GM12878 (cell line): Measurements from ENCODE around the gene DNAJC6. TPM values are rescaled to one million over a fixed set of nuclear protein-coding genes. Genes with fewer than 3 reads are reported as not detected.

Experiments
- ATAC-seq: fragments of 200-7000 bp; cut with Tn5 transposase; 3 replicates; pipeline ENCODE4 v1.9.1; 2020; ENCODE audit warnings: mild to moderate bottlenecking, moderate library complexity
- BruUV-seq: library from RNA; stranded (reverse); fragments of 400-500 nt; replicated peaks from 2 replicates; lab custom pipeline; 2021; lab: Mats Ljungman, UMichigan
- CTCF ChIA-PET: fragments of 300-600 bp; sonication (Branson Sonifier 250); formaldehyde crosslinking; extraction: SDS; loops from one replicate; lab custom pipeline; 2021; ENCODE audit warnings: inconsistent platforms; lab: Yijun Ruan, JAX
- POLR2A ChIA-PET: fragments of 350-600 bp; formaldehyde crosslinking; extraction: SDS; loops from one replicate; lab custom pipeline; 2021; ENCODE audit warnings: inconsistent platforms; lab: Charles Lee
- RAD21 ChIA-PET: fragments of 300-600 bp; sonication (Branson Sonifier 250); formaldehyde crosslinking; loops from one replicate; lab custom pipeline; 2023; ENCODE audit warnings: antibody characterized with exemption; ENCODE audit not compliant: unreplicated experiment; lab: Charles Lee
- SMC1A ChIA-PET: fragments of 300-600 bp; sonication (Branson Sonifier 250); formaldehyde crosslinking; loops from one replicate; lab custom pipeline; 2023; ENCODE audit not compliant: unreplicated experiment, uncharacterized antibody; lab: Charles Lee
- DNase-seq: peaks from one replicate; pipeline ENCODE4 v3.0.0-alpha.2; 2011; ENCODE audit warnings: low read depth, low spot score
- FAIRE-seq: peaks from 3 replicates; lab custom pipeline; 2011; peaks lifted over from hg19 to GRCh38; lab: Jason Lieb, UNC
- H2AFZ ChIP-seq: 2 replicates; pipeline ENCODE4 v1.6.0; 2011; ENCODE audit warnings: low read depth, low read length, control low read depth; ENCODE audit not compliant: control insufficient read depth
- H3K27ac ChIP-seq: 2 replicates; pipeline ENCODE4 v1.5.1; 2011; ENCODE audit warnings: control low read depth; ENCODE audit not compliant: control insufficient read depth, insufficient read depth
- H3K27me3 ChIP-seq, 2 experiments: replicated peaks in 1 of 2; 2 replicates each; pipeline versions ENCODE4 v1.6.0 to v1.6.1; 2011; ENCODE audit warnings: low read length in 1 of 2; ENCODE audit not compliant: control insufficient read depth in 2 of 2, insufficient read depth in 2 of 2
- H3K36me3 ChIP-seq, 2 experiments: 2 replicates each; pipeline ENCODE4 v1.5.1; 2011; ENCODE audit warnings: low read length in 1 of 2; ENCODE audit not compliant: control insufficient read depth in 2 of 2, insufficient read depth in 2 of 2
- H3K4me1 ChIP-seq: 2 replicates; pipeline ENCODE4 v1.6.1; 2011; ENCODE audit warnings: mild to moderate bottlenecking, low read length, moderate library complexity, mixed read lengths; ENCODE audit not compliant: control insufficient read depth, insufficient read depth
- H3K4me2 ChIP-seq: 2 replicates; pipeline ENCODE4 v1.6.0; 2011; ENCODE audit warnings: control low read depth; ENCODE audit not compliant: control insufficient read depth, insufficient read depth
- H3K4me3 ChIP-seq: fragments of 200-600 bp; sonication (generic); 2 replicates; pipeline ENCODE4 v1.5.1; 2016
- H3K79me2 ChIP-seq: 2 replicates; pipeline ENCODE4 v1.6.0; 2011; ENCODE audit warnings: low read length; ENCODE audit not compliant: control insufficient read depth, insufficient read depth
- H3K9ac ChIP-seq: 2 replicates; pipeline ENCODE4 v1.8.0; 2011; ENCODE audit warnings: low read length, control low read depth, mixed read lengths; ENCODE audit not compliant: control insufficient read depth, insufficient read depth
- H3K9me3 ChIP-seq: replicated peaks from 3 replicates; pipeline ENCODE4 v1.5.1; 2011; ENCODE audit warnings: mild to moderate bottlenecking, low read length; ENCODE audit not compliant: control insufficient read depth, insufficient read depth
- H4K20me1 ChIP-seq: 2 replicates; pipeline ENCODE4 v1.6.0; 2011; ENCODE audit not compliant: control insufficient read depth, insufficient read depth
- EP300 ChIP-seq, 2 experiments: fragments of 150-350 bp in 1 of 2; IDR thresholded peaks; 2 replicates each; pipeline ENCODE4 v1.6.1; 2011 to 2012; ENCODE audit warnings: low read depth in 2 of 2, low read length in 2 of 2, borderline replicate concordance in 1 of 2, improper control_type of control experiment in 1 of 2, inconsistent platforms in 1 of 2; ENCODE audit not compliant: control insufficient read depth in 1 of 2
- MLLT1 ChIP-seq: fragments of 450-650 bp; IDR thresholded peaks from 2 replicates; pipeline ENCODE4 v1.6.1; 2016; ENCODE audit warnings: mild to moderate bottlenecking
- PAX5 ChIP-seq: IDR thresholded peaks from 2 replicates; pipeline ENCODE4 v1.6.1; 2011; ENCODE audit warnings: low read depth, low read length, borderline replicate concordance
- PKNOX1 ChIP-seq: fragments of 450-650 bp; IDR thresholded peaks from 2 replicates; pipeline ENCODE4 v1.6.1; 2016; ENCODE audit warnings: mild to moderate bottlenecking
- POLR2AphosphoS2 ChIP-seq: IDR thresholded peaks from 2 replicates; pipeline ENCODE4 v1.6.1; 2011; ENCODE audit warnings: low read depth, mild to moderate bottlenecking, low read length, improper control_type of control experiment, moderate library complexity
- PRDM15 ChIP-seq: fragments of 450-650 bp; formaldehyde crosslinking; IDR thresholded peaks from 2 replicates; pipeline ENCODE4 v1.4.0; 2020; ENCODE audit warnings: mild to moderate bottlenecking, moderate library complexity
- RELA ChIP-seq: fragments of 450-650 bp; IDR thresholded peaks from 2 replicates; pipeline ENCODE4 v1.8.0; 2014; ENCODE audit warnings: borderline replicate concordance; ENCODE audit not compliant: partially characterized antibody
- SPI1 ChIP-seq: IDR thresholded peaks from 2 replicates; pipeline ENCODE4 v1.6.1; 2011; ENCODE audit warnings: low read depth, mild to moderate bottlenecking, low read length, moderate library complexity, borderline replicate concordance; ENCODE audit not compliant: insufficient read depth
- TARDBP ChIP-seq: IDR thresholded peaks from 2 replicates; pipeline ENCODE4 v1.6.1; 2016; ENCODE audit warnings: borderline replicate concordance
- TBL1XR1 ChIP-seq: IDR thresholded peaks from 2 replicates; pipeline ENCODE4 v1.6.1; 2012; ENCODE audit warnings: low read depth, low read length, improper control_type of control experiment
- WGBS: methylation state at CpG from one replicate; pipeline ENCODE4 v1.1.6; 2016; ENCODE audit warnings: low lambda C conversion rate; ENCODE audit not compliant: insufficient replicate concordance, insufficient coverage; ENCODE audit errors: missing lambda C conversion rate; 5-methylcytosine and 5-hydroxymethylcytosine counted together
- in situ Hi-C: fragments of 300-500 bp; cut with MboI; formaldehyde crosslinking; loops from 9 replicates; pipeline ENCODE4 v1.14.3; 2018; ENCODE audit warnings: mixed read lengths
- intact Hi-C: fragments of 100-400 bp; cut with micrococcal nuclease; formaldehyde crosslinking; loops from one replicate; pipeline ENCODE4 v1.14.2; 2022; ENCODE audit not compliant: unreplicated experiment
- polyA plus RNA-seq, 11 experiments: library from polyadenylated mRNA; depleted of rRNA in 4 of 11; unstranded in 6 of 11; stranded (reverse) in 5 of 11; fragments of >200 nt; fragmentation: Nextera tagmentation in 4 of 11; fragmentation: Illumina TruSeq in 1 of 11; extraction: Ambion mirVana in 4 of 11; extraction: Trizol in 1 of 11; gene quantifications; 1 replicate in 1 of 11; 2 replicates in 10 of 11; pipeline versions ENCODE4 v1.2.1 to v1.2.3, GENCODE V29; 2011 to 2016; ENCODE audit warnings: inconsistent platforms in 2 of 11, missing spikeins in 2 of 11, low read depth in 1 of 11
- total RNA-seq, 4 experiments: library from RNA; depleted of rRNA in 3 of 4; stranded (reverse); fragments of >200 nt in 3 of 4; fragmentation: Illumina TruSeq in 1 of 4; extraction: Trizol in 1 of 4; gene quantifications; 2 replicates each; pipeline versions ENCODE4 v1.2.1 to v1.2.3, GENCODE V29; 2013 to 2021

Gene DNAJC6
- total and polyA plus RNA-seq, 10 of the 15 experiments (the other 5 are each of a cell fraction or from before 2014, with no cell fraction given): 0.08 to 4.3 (median 2.7) TPM

- FAIRE-seq: no peak
- RAD21 ChIA-PET: no interaction called here
- POLR2A ChIA-PET: no interaction called here
These were observed 62.2 kb downstream of the DNAJC6 start for GRCh38 chr1:65371544-65371943.

More at GRCh38 chr1:65371544-65371943, 62.2 kb downstream of the DNAJC6 start:
- BruUV-seq: no TSS peak
- ChIA-PET CTCF (no interaction called here), SMC1A (interaction anchor here (1.4 kb wide), 1 partner anchor 135 kb away, joined by 3 read pairs; no protein-coding TSS in a partner anchor)
- ATAC-seq: no peak
- intact Hi-C loops: no loop called here
- no peaks in the 10 kb centered on the region for H3K27me3 ChIP-seq
- no peaks in the 10 kb centered on the region for H3K9me3 ChIP-seq
- H3K4me3 ChIP-seq: no peak overlapping the region
- TF ChIP-seq MLLT1 (no peak), RELA (no peak), TBL1XR1 (no peak), SPI1 (no peak), PKNOX1 (no peak), EP300 (IDR thresholded peaks at IDR 0.05; ENCODE audit: borderline replicate concordance in 1 of 2, control insufficient read depth in 1 of 2, low read depth in 2 of 2, low read length in 2 of 2) (no peak), PAX5 (no peak), POLR2AphosphoS2 (no peak), PRDM15 (CRISPR knock-in tag) (no peak), TARDBP (no peak)
- no peak overlapping the region for H3K27ac ChIP-seq
- no peak for DNase-seq
- H2AFZ ChIP-seq: no peak overlapping the region
- no peaks in the 10 kb centered on the region for H4K20me1 ChIP-seq
- H3K36me3 ChIP-seq: no peaks in the 10 kb centered on the region
- 53% methylated on average over 3 of the region's 3 CpGs for WGBS
- no peaks in the 10 kb centered on the region for H3K4me1 ChIP-seq
- in situ Hi-C loops: no loop called here
- no peaks in the 10 kb centered on the region for H3K79me2 ChIP-seq
- no peak overlapping the region for H3K9ac ChIP-seq
- H3K4me2 ChIP-seq: no peak overlapping the region
